ENCODE measurements around the gene CBLIF. TPM values are rescaled to one million over a fixed set of nuclear protein-coding genes. Genes with fewer than 3 reads are reported as not detected.

The CBLIF gene
- total RNA-seq, 1 experiment from 2014 or later = not detected

- no peak overlapping the region for H3K4me3 ChIP-seq
- no TSS peak for BruUV-seq (replicated peaks)
- intact Hi-C loops (cut with micrococcal nuclease; ENCODE audit: unreplicated experiment) = no loop called here
- no peaks in the 10 kb centered on the region for H3K9me2 ChIP-seq (ENCODE audit: insufficient read depth)
- no peak overlapping the region for H3K4me2 ChIP-seq
- no peaks in the 10 kb centered on the region for H3K36me3 ChIP-seq (ENCODE audit: low read depth)
- H3K27me3 ChIP-seq (ENCODE audit: insufficient read depth, low read depth) = no peaks in the 10 kb centered on the region
- no peak overlapping the region for H2AFZ ChIP-seq
- TF ChIP-seq, protein P1, sequence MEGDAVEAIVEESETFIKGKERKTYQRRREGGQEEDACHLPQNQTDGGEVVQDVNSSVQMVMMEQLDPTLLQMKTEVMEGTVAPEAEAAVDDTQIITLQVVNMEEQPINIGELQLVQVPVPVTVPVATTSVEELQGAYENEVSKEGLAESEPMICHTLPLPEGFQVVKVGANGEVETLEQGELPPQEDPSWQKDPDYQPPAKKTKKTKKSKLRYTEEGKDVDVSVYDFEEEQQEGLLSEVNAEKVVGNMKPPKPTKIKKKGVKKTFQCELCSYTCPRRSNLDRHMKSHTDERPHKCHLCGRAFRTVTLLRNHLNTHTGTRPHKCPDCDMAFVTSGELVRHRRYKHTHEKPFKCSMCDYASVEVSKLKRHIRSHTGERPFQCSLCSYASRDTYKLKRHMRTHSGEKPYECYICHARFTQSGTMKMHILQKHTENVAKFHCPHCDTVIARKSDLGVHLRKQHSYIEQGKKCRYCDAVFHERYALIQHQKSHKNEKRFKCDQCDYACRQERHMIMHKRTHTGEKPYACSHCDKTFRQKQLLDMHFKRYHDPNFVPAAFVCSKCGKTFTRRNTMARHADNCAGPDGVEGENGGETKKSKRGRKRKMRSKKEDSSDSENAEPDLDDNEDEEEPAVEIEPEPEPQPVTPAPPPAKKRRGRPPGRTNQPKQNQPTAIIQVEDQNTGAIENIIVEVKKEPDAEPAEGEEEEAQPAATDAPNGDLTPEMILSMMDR (conservative IDR thresholded peaks at IDR 0.05) = no peak
- no peak for TF ChIP-seq EZH2 (IDR thresholded peaks at IDR 0.05; ENCODE audit: low read depth)
- no peaks in the 10 kb centered on the region for H4K20me1 ChIP-seq (ENCODE audit: insufficient read depth)
- H3K4me1 ChIP-seq (replicated peaks; ENCODE audit: insufficient read depth) = no peaks in the 10 kb centered on the region
- DNase-seq = no peak
- no peaks in the 10 kb centered on the region for H3K79me2 ChIP-seq (ENCODE audit: low read depth)
- no peaks in the 10 kb centered on the region for H3K9me3 ChIP-seq (ENCODE audit: insufficient read depth, low read depth)
- ChIA-PET POLR2A (ENCODE audit: unreplicated experiment) (no interaction called here), CTCF (interaction anchor here (0.7 kb wide), 1 partner anchor 38 kb away, joined by 3 read pairs; no protein-coding TSS in a partner anchor)
- no peak overlapping the region for H3K27ac ChIP-seq
- H3F3A ChIP-seq (ENCODE audit: insufficient read depth, low read depth) = no peaks in the 10 kb centered on the region
Measured at GRCh38 chr11:59842316-59842715, 3.0 kb downstream of the CBLIF start.

- Histone ChIP-seq H3K4me3 (no peak overlapping the region), H3F3A (ENCODE audit: insufficient read depth, low read depth) (no peaks in the 10 kb centered on the region), H2AFZ (no peak overlapping the region), H3K9me2 (ENCODE audit: insufficient read depth) (no peaks in the 10 kb centered on the region), H3K27me3 (ENCODE audit: insufficient read depth, low read depth) (no peaks in the 10 kb centered on the region), H4K20me1 (ENCODE audit: insufficient read depth) (no peaks in the 10 kb centered on the region), H3K79me2 (ENCODE audit: low read depth) (no peaks in the 10 kb centered on the region), H3K4me1 (replicated peaks; ENCODE audit: insufficient read depth) (no peaks in the 10 kb centered on the region), H3K27ac (no peak overlapping the region), H3K36me3 (ENCODE audit: low read depth) (no peaks in the 10 kb centered on the region), H3K4me2 (no peak overlapping the region), H3K9me3 (ENCODE audit: insufficient read depth, low read depth) (no peaks in the 10 kb centered on the region)
- no peak for DNase-seq
- ChIA-PET CTCF (interaction anchor here (0.7 kb wide), 1 partner anchor 37 kb away, joined by 3 read pairs; no protein-coding TSS in a partner anchor), POLR2A (ENCODE audit: unreplicated experiment) (no interaction called here)
- no TSS peak for BruUV-seq (replicated peaks)
- TF ChIP-seq, protein P1 (conservative IDR thresholded peaks at IDR 0.05) = no peak
- no peak for TF ChIP-seq EZH2 (IDR thresholded peaks at IDR 0.05; ENCODE audit: low read depth)
- intact Hi-C loops (cut with micrococcal nuclease; ENCODE audit: unreplicated experiment) = no loop called here
Measured at GRCh38 chr11:59841514-59841913, 3.8 kb downstream of the CBLIF start.

DNA sequence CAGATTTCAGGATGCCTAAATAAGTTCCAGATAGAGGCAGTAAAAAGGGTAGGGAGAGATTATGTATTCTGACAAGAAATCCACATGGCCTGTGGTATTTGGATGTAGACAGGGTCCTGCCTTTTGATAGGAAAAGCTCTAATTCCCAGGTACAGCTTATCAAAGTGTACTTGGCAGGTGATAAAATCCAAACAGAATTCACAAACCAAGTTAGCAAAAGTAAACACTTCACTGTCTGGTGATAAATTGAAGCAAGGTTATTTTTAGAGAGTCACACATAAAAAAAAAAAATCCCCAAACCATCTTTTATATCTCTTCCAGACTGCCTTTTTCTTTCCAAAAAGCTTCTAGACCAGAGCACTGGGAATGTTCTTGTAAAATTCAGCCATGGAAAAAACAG is 5.7 kb downstream of the CBLIF start:
- no peaks in the 10 kb centered on the region for H4K20me1 ChIP-seq (ENCODE audit: insufficient read depth)
- H3K36me3 ChIP-seq (ENCODE audit: low read depth) = no peaks in the 10 kb centered on the region
- H3K27me3 ChIP-seq (ENCODE audit: insufficient read depth, low read depth) = no peaks in the 10 kb centered on the region
- DNase-seq = no peak
- H3K4me3 ChIP-seq = no peak overlapping the region
- H3K79me2 ChIP-seq (ENCODE audit: low read depth) = no peaks in the 10 kb centered on the region
- H2AFZ ChIP-seq = no peak overlapping the region
- TF ChIP-seq EZH2 (IDR thresholded peaks at IDR 0.05; ENCODE audit: low read depth) = no peak
- intact Hi-C loops (cut with micrococcal nuclease; ENCODE audit: unreplicated experiment) = no loop called here
- POLR2A ChIA-PET (ENCODE audit: unreplicated experiment) = no interaction called here
- H3K9me2 ChIP-seq (ENCODE audit: insufficient read depth) = no peaks in the 10 kb centered on the region
- CTCF ChIA-PET = no interaction called here
- no peaks in the 10 kb centered on the region for H3K4me1 ChIP-seq (replicated peaks; ENCODE audit: insufficient read depth)
- no peak overlapping the region for H3K4me2 ChIP-seq
- no peaks in the 10 kb centered on the region for H3K9me3 ChIP-seq (ENCODE audit: insufficient read depth, low read depth)
- H3K27ac ChIP-seq = no peak overlapping the region
- H3F3A ChIP-seq (ENCODE audit: insufficient read depth, low read depth) = no peaks in the 10 kb centered on the region
- BruUV-seq (replicated peaks) = no TSS peak

DNA sequence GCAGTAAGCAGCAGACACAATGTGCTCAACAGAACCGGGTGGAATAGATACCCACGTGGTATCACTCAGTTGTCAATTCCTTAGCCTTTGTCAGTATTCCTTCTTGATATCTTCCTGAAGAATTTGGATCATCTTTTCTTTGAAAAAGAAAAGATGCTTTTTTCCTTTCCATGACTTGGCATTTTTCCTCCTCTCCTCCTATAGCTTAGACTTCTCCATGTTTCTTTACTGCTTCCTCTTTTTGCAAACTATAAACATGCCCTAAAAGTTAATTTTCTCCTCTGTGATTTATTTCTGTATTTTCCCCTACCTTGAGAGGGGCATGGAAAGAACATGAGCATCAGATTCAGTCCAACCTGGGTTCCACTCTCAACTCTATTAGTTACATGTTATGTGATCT is 11.7 kb downstream of the CBLIF start:
- H3K4me1 ChIP-seq (replicated peaks; ENCODE audit: insufficient read depth) = no peaks in the 10 kb centered on the region
- intact Hi-C loops (cut with micrococcal nuclease; ENCODE audit: unreplicated experiment) = no loop called here
- no peaks in the 10 kb centered on the region for H4K20me1 ChIP-seq (ENCODE audit: insufficient read depth)
- H3K79me2 ChIP-seq (ENCODE audit: low read depth) = no peaks in the 10 kb centered on the region
- no peaks in the 10 kb centered on the region for H3F3A ChIP-seq (ENCODE audit: insufficient read depth, low read depth)
- H3K27ac ChIP-seq = no peak overlapping the region
- no peak overlapping the region for H3K4me2 ChIP-seq
- H3K27me3 ChIP-seq (ENCODE audit: insufficient read depth, low read depth) = no peaks in the 10 kb centered on the region
- no peaks in the 10 kb centered on the region for H3K9me3 ChIP-seq (ENCODE audit: insufficient read depth, low read depth)
- no TSS peak for BruUV-seq (replicated peaks)
- H3K9me2 ChIP-seq (ENCODE audit: insufficient read depth) = no peaks in the 10 kb centered on the region
- TF ChIP-seq, protein P1 (conservative IDR thresholded peaks at IDR 0.05) = no peak
- TF ChIP-seq EZH2 (IDR thresholded peaks at IDR 0.05; ENCODE audit: low read depth) = no peak
- POLR2A ChIA-PET (ENCODE audit: unreplicated experiment) = no interaction called here
- no peaks in the 10 kb centered on the region for H3K36me3 ChIP-seq (ENCODE audit: low read depth)
- H3K4me3 ChIP-seq = no peak overlapping the region
- DNase-seq = no peak
- CTCF ChIA-PET = no interaction called here
- no peak overlapping the region for H2AFZ ChIP-seq
